ENCODE measurements around the gene VAV3. TPM values are rescaled to one million over a fixed set of nuclear protein-coding genes. Genes with fewer than 3 reads are reported as not detected.

The VAV3 gene
- total RNA-seq, 1 experiment from 2014 or later = 10.0 TPM

DNA sequence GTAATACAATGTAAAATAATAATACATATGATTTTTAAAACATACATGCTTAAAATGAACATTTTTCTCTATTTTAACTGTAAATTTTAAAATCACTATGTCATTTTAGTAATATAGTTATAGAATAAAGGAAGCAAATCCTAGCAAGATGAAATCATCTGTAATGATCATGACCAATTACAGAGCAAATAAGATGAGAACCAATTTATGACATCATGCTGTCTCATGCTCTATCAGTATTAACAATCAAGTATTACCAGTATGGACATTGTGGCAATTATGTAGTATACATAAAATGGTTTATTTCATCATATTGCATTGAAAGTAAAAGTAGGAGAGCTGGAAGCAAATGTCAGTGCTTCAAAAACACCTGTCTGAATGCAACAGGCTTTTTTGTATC, 255.0 kb downstream of the VAV3 start:
- no peaks in the 10 kb centered on the region for H3K4me1 Mint-ChIP-seq
- no peaks in the 10 kb centered on the region for H3K27me3 Mint-ChIP-seq (ENCODE audit: low read depth)
- no peak overlapping the region for H3K4me3 Mint-ChIP-seq
- POLR2A ChIA-PET = no interaction called here
- no peak for DNase-seq (ENCODE audit: low spot score)
- no peak overlapping the region for H3K27ac Mint-ChIP-seq
- TF ChIP-seq RELA (CRISPR knock-in tag; IDR thresholded peaks at IDR 0.05; ENCODE audit: borderline replicate concordance) (no peak), TP53 (CRISPR knock-in tag; IDR thresholded peaks at IDR 0.05) (no peak), ATF1 (CRISPR knock-in tag; IDR thresholded peaks at IDR 0.05) (no peak), NR3C1 (CRISPR knock-in tag; conservative IDR thresholded peaks at IDR 0.05; ENCODE audit: low read depth) (no peak), MXD4 (CRISPR knock-in tag; IDR thresholded peaks at IDR 0.05; ENCODE audit: borderline replicate concordance) (no peak), ELF4 (CRISPR knock-in tag; IDR thresholded peaks at IDR 0.05; ENCODE audit: low read depth) (no peak), NR2C2 (CRISPR knock-in tag; IDR thresholded peaks at IDR 0.05) (no peak), ZNF138 (CRISPR knock-in tag; conservative IDR thresholded peaks at IDR 0.05) (no peak), FOXK1 (CRISPR knock-in tag; IDR thresholded peaks at IDR 0.05) (no peak), FOXP1 (CRISPR knock-in tag; IDR thresholded peaks at IDR 0.05; ENCODE audit: borderline replicate concordance) (no peak), ESRRA (CRISPR knock-in tag; IDR thresholded peaks at IDR 0.05; ENCODE audit: borderline replicate concordance) (no peak), RORB (CRISPR knock-in tag; IDR thresholded peaks at IDR 0.05) (no peak), JUN (CRISPR knock-in tag; IDR thresholded peaks at IDR 0.05) (no peak)
- TF ChIP-seq, protein P1, sequence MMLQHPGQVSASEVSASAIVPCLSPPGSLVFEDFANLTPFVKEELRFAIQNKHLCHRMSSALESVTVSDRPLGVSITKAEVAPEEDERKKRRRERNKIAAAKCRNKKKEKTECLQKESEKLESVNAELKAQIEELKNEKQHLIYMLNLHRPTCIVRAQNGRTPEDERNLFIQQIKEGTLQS (CRISPR knock-in tag; conservative IDR thresholded peaks at IDR 0.05) = no peak
- TF ChIP-seq, protein P2, sequence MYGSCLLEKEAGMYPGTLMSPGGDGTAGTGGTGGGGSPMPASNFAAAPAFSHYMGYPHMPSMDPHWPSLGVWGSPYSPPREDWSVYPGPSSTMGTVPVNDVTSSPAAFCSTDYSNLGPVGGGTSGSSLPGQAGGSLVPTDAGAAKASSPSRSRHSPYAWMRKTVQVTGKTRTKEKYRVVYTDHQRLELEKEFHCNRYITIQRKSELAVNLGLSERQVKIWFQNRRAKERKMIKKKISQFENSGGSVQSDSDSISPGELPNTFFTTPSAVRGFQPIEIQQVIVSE (CRISPR knock-in tag; IDR thresholded peaks at IDR 0.05; ENCODE audit: borderline replicate concordance) = no peak
- TF ChIP-seq, protein P3, sequence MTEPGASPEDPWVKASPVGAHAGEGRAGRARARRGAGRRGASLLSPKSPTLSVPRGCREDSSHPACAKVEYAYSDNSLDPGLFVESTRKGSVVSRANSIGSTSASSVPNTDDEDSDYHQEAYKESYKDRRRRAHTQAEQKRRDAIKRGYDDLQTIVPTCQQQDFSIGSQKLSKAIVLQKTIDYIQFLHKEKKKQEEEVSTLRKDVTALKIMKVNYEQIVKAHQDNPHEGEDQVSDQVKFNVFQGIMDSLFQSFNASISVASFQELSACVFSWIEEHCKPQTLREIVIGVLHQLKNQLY (CRISPR knock-in tag; IDR thresholded peaks at IDR 0.05) = no peak
- TF ChIP-seq, protein P4, sequence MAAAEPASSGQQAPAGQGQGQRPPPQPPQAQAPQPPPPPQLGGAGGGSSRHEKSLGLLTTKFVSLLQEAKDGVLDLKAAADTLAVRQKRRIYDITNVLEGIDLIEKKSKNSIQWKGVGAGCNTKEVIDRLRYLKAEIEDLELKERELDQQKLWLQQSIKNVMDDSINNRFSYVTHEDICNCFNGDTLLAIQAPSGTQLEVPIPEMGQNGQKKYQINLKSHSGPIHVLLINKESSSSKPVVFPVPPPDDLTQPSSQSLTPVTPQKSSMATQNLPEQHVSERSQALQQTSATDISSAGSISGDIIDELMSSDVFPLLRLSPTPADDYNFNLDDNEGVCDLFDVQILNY (CRISPR knock-in tag; IDR thresholded peaks at IDR 0.05) = no peak
- TF ChIP-seq, protein P5, sequence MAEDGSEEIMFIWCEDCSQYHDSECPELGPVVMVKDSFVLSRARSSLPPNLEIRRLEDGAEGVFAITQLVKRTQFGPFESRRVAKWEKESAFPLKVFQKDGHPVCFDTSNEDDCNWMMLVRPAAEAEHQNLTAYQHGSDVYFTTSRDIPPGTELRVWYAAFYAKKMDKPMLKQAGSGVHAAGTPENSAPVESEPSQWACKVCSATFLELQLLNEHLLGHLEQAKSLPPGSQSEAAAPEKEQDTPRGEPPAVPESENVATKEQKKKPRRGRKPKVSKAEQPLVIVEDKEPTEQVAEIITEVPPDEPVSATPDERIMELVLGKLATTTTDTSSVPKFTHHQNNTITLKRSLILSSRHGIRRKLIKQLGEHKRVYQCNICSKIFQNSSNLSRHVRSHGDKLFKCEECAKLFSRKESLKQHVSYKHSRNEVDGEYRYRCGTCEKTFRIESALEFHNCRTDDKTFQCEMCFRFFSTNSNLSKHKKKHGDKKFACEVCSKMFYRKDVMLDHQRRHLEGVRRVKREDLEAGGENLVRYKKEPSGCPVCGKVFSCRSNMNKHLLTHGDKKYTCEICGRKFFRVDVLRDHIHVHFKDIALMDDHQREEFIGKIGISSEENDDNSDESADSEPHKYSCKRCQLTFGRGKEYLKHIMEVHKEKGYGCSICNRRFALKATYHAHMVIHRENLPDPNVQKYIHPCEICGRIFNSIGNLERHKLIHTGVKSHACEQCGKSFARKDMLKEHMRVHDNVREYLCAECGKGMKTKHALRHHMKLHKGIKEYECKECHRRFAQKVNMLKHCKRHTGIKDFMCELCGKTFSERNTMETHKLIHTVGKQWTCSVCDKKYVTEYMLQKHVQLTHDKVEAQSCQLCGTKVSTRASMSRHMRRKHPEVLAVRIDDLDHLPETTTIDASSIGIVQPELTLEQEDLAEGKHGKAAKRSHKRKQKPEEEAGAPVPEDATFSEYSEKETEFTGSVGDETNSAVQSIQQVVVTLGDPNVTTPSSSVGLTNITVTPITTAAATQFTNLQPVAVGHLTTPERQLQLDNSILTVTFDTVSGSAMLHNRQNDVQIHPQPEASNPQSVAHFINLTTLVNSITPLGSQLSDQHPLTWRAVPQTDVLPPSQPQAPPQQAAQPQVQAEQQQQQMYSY (CRISPR knock-in tag; IDR thresholded peaks at IDR 0.05) = no peak
- TF ChIP-seq, protein P6, sequence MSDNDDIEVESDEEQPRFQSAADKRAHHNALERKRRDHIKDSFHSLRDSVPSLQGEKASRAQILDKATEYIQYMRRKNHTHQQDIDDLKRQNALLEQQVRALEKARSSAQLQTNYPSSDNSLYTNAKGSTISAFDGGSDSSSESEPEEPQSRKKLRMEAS (CRISPR knock-in tag; IDR thresholded peaks at IDR 0.05) = no peak
- TF ChIP-seq, protein P7, sequence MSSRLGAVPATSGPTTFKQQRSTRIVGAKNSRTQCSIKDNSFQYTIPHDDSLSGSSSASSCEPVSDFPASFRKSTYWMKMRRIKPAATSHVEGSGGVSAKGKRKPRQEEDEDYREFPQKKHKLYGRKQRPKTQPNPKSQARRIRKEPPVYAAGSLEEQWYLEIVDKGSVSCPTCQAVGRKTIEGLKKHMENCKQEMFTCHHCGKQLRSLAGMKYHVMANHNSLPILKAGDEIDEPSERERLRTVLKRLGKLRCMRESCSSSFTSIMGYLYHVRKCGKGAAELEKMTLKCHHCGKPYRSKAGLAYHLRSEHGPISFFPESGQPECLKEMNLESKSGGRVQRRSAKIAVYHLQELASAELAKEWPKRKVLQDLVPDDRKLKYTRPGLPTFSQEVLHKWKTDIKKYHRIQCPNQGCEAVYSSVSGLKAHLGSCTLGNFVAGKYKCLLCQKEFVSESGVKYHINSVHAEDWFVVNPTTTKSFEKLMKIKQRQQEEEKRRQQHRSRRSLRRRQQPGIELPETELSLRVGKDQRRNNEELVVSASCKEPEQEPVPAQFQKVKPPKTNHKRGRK (CRISPR knock-in tag; IDR thresholded peaks at IDR 0.05; ENCODE audit: borderline replicate concordance) = no peak
- ATAC-seq = no peak
- CTCF ChIA-PET = no interaction called here
- H3K9me3 Mint-ChIP-seq = no peaks in the 10 kb centered on the region
- H3K36me3 Mint-ChIP-seq = no peaks in the 10 kb centered on the region

All from WTC11 (cell line).